HepG2 (cell line): ENCODE data around the gene BTN1A1. TPM values are rescaled to one million over a fixed set of nuclear protein-coding genes. Genes with fewer than 3 reads are reported as not detected.

Experiments
- ASH2L ChIP-seq: fragments of 300-600, 200-600 bp; sonication (generic); IDR thresholded peaks from 2 replicates; pipeline ENCODE4 v1.7.0; 2017; ENCODE audit warnings: low read depth, mild to moderate bottlenecking, moderate library complexity, mixed read lengths, low read length; ENCODE audit not compliant: insufficient read length
- FOXO4 ChIP-seq: sonication (generic); formaldehyde crosslinking; conservative IDR thresholded peaks from 2 replicates; pipeline ENCODE4 v1.8.1; 2023; ENCODE audit warnings: missing genetic modification reagents
- GATAD2A ChIP-seq: IDR thresholded peaks from 2 replicates; pipeline ENCODE4 v1.6.1; 2016
- HHEX ChIP-seq: IDR thresholded peaks from 2 replicates; pipeline ENCODE4 v1.6.1; 2016; ENCODE audit warnings: control low read depth
- HNF4G ChIP-seq, 2 experiments: sonication (generic) in 1 of 2; formaldehyde crosslinking in 1 of 2; IDR thresholded peaks; 2 replicates each; pipeline versions ENCODE4 v1.4.0 to v1.6.1; 2011 to 2020; ENCODE audit warnings: borderline replicate concordance in 2 of 2, low read depth in 2 of 2, mild to moderate bottlenecking in 2 of 2, low read length in 1 of 2, missing genetic modification reagents in 1 of 2, moderate library complexity in 1 of 2
- HNRNPUL1 ChIP-seq: fragments of 200-400 bp; formaldehyde crosslinking; IDR thresholded peaks from 2 replicates; pipeline ENCODE4 v1.6.1; 2017; ENCODE audit warnings: low read depth, mild to moderate bottlenecking, low read length, moderate library complexity
- IKZF4 ChIP-seq: sonication (generic); formaldehyde crosslinking; IDR thresholded peaks from 2 replicates; pipeline ENCODE4 v1.5.1; 2020; ENCODE audit warnings: borderline replicate concordance, mild to moderate bottlenecking, low read depth, missing genetic modification reagents; ENCODE audit errors: not compliant biosample characterization
- KAT2B ChIP-seq: fragments of 150-350 bp; IDR thresholded peaks from 2 replicates; pipeline ENCODE4 v1.6.1; 2014; ENCODE audit warnings: low read depth, low read length, borderline replicate concordance
- MLX ChIP-seq: IDR thresholded peaks from 2 replicates; pipeline ENCODE4 v1.6.1; 2016
- NR2F1 ChIP-seq, 2 experiments: fragments of 450-650 bp in 1 of 2; formaldehyde crosslinking in 1 of 2; IDR thresholded peaks; 2 replicates each; pipeline versions ENCODE4 v1.5.0 to v1.6.1; 2016 to 2020; ENCODE audit warnings: mild to moderate bottlenecking in 1 of 2, missing compliant biosample characterization in 1 of 2, missing genetic modification reagents in 1 of 2, moderate library complexity in 1 of 2
- PHF21A ChIP-seq: sonication (generic); formaldehyde crosslinking; IDR thresholded peaks from 2 replicates; pipeline ENCODE4 v1.5.0; 2020; ENCODE audit warnings: mild to moderate bottlenecking, missing genetic modification reagents
- SKIL ChIP-seq: sonication (generic); formaldehyde crosslinking; IDR thresholded peaks from 2 replicates; pipeline ENCODE4 v1.8.0; 2022; ENCODE audit warnings: missing genetic modification reagents, mild to moderate bottlenecking, moderate library complexity, borderline replicate concordance
- SP4 ChIP-seq: sonication (generic); formaldehyde crosslinking; IDR thresholded peaks from 2 replicates; pipeline ENCODE4 v1.8.1; 2023; ENCODE audit warnings: mild to moderate bottlenecking, missing genetic modification reagents
- THAP8 ChIP-seq: sonication (generic); formaldehyde crosslinking; IDR thresholded peaks from 2 replicates; pipeline ENCODE4 v1.5.1; 2020; ENCODE audit warnings: missing genetic modification reagents, mild to moderate bottlenecking, borderline replicate concordance
- ZNF138 ChIP-seq: sonication (generic); formaldehyde crosslinking; IDR thresholded peaks from 2 replicates; pipeline ENCODE4 v1.5.0; 2020; ENCODE audit warnings: mild to moderate bottlenecking, low read depth, missing genetic modification reagents
- ZNF224 ChIP-seq: sonication (generic); formaldehyde crosslinking; IDR thresholded peaks from 2 replicates; pipeline ENCODE4 v1.5.0; 2020; ENCODE audit warnings: mild to moderate bottlenecking, missing genetic modification reagents
- ZNF230 ChIP-seq: sonication (generic); formaldehyde crosslinking; IDR thresholded peaks from 2 replicates; pipeline ENCODE4 v1.4.0; 2020; ENCODE audit warnings: mild to moderate bottlenecking, missing genetic modification reagents
- ZNF484 ChIP-seq: sonication (generic); formaldehyde crosslinking; IDR thresholded peaks from 2 replicates; pipeline ENCODE4 v1.5.1; 2020; ENCODE audit warnings: mild to moderate bottlenecking, low read depth, missing genetic modification reagents, borderline replicate concordance
- ZNF605 ChIP-seq: sonication (generic); formaldehyde crosslinking; IDR thresholded peaks from 2 replicates; pipeline ENCODE4 v1.8.0; 2022; ENCODE audit warnings: mild to moderate bottlenecking, missing genetic modification reagents
- polyA plus RNA-seq, 8 experiments: library from polyadenylated mRNA; depleted of rRNA in 3 of 8; stranded (reverse) in 7 of 8; unstranded in 1 of 8; fragments of >200 nt; fragmentation: Illumina TruSeq in 4 of 8; extraction: Trizol in 4 of 8; gene quantifications; 2 replicates each; pipeline versions ENCODE4 v1.2.1 to v1.2.3, GENCODE V29; 2011 to 2016; ENCODE audit warnings: low read depth in 4 of 8, missing spikeins in 1 of 8, mixed read lengths in 1 of 8; ENCODE audit not compliant: insufficient read depth in 1 of 8
- total RNA-seq, 5 experiments: library from RNA; depleted of rRNA; stranded (reverse); fragments of >200 nt; fragmentation: Illumina TruSeq; extraction: Trizol; gene quantifications; 2 replicates each; pipeline ENCODE4 v1.2.3, GENCODE V29; 2016; ENCODE audit warnings: low read depth in 1 of 5
- TF ChIP-seq, protein P1 (sequence below): sonication (generic); formaldehyde crosslinking; IDR thresholded peaks from 2 replicates; pipeline ENCODE4 v1.9.0; 2021; ENCODE audit warnings: missing genetic modification reagents, borderline replicate concordance

The BTN1A1 gene
- total and polyA plus RNA-seq, 2 of the 13 experiments (the other 11 are each of a cell fraction or from before 2014, with no cell fraction given), result 0.04 TPM; not detected in 1

DNA sequence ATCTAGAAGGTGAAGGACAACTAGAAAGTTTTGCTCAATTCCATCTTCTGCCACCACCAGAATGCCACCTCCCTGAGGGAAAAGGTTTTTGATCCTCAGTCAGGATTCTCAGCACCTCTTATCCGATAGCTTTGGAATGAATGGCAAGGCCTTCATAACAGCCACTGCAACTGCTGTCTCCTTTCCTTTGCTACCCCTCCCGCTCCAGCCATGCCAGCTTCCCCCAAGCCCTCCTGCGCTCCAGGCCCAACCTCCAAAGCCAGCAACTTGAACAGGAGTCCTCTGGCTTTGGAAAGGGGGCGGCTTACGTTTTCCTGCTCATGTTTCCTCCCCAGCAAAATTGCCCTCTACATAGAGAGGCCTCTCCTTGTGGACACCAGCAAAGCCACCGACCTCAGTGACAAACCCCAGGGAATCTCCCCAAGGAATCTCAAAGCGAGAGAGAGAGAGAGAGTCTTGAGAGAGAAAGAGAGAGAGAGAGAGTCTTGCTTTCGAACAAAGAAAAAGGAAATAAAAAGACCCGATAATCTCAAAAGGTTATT, 42.8 kb upstream of the BTN1A1 start (continued):
- TF ChIP-seq ZNF224 (CRISPR knock-in tag), result no peak
- no peak for TF ChIP-seq KAT2B
- no peak for TF ChIP-seq HNRNPUL1
- no peak for TF ChIP-seq THAP8 (CRISPR knock-in tag)
- TF ChIP-seq ZNF138, result no peak
- TF ChIP-seq ASH2L, result peak; percentile 43
- TF ChIP-seq SKIL (CRISPR knock-in tag), result no peak
- TF ChIP-seq ZNF484, result 0 out of 2 replicates have a peak, but pooled peaks have one; percentile 53
- TF ChIP-seq HNF4G (IDR thresholded peaks at IDR 0.05; ENCODE audit: borderline replicate concordance, low read depth, low read length), result no peak
- TF ChIP-seq HNF4G (CRISPR knock-in tag; IDR thresholded peaks at IDR 0.05; ENCODE audit: borderline replicate concordance, low read depth), result no peak
- TF ChIP-seq, protein P1, sequence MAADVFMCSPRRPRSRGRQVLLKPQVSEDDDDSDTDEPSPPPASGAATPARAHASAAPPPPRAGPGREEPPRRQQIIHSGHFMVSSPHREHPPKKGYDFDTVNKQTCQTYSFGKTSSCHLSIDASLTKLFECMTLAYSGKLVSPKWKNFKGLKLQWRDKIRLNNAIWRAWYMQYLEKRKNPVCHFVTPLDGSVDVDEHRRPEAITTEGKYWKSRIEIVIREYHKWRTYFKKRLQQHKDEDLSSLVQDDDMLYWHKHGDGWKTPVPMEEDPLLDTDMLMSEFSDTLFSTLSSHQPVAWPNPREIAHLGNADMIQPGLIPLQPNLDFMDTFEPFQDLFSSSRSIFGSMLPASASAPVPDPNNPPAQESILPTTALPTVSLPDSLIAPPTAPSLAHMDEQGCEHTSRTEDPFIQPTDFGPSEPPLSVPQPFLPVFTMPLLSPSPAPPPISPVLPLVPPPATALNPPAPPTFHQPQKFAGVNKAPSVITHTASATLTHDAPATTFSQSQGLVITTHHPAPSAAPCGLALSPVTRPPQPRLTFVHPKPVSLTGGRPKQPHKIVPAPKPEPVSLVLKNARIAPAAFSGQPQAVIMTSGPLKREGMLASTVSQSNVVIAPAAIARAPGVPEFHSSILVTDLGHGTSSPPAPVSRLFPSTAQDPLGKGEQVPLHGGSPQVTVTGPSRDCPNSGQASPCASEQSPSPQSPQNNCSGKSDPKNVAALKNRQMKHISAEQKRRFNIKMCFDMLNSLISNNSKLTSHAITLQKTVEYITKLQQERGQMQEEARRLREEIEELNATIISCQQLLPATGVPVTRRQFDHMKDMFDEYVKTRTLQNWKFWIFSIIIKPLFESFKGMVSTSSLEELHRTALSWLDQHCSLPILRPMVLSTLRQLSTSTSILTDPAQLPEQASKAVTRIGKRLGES (CRISPR knock-in tag), result no peak
- TF ChIP-seq MLX (CRISPR knock-in tag), result 0 out of 2 replicates have a peak, but pooled peaks have one; percentile 27
- TF ChIP-seq ZNF230, result 0 out of 2 replicates have a peak, but pooled peaks have one; percentile 15
- no peak for TF ChIP-seq GATAD2A (CRISPR knock-in tag)
- peak; percentile 42 for TF ChIP-seq IKZF4 (CRISPR knock-in tag)
- TF ChIP-seq HHEX (CRISPR knock-in tag), result no peak
- TF ChIP-seq PHF21A (CRISPR knock-in tag), result 0 out of 2 replicates have a peak, but pooled peaks have one; percentile 39
- no peak for TF ChIP-seq FOXO4 (CRISPR knock-in tag)
- TF ChIP-seq NR2F1 (CRISPR knock-in tag; IDR thresholded peaks at IDR 0.05), result no peak
- TF ChIP-seq ZNF605 (CRISPR knock-in tag), result no peak
- no peak for TF ChIP-seq SP4 (CRISPR knock-in tag)
